GM15510 (cell line): ENCODE measurements around the gene PLA2G2F.

ENCODE experiments used
- POLR2A ChIP-seq: IDR thresholded peaks from 3 replicates; pipeline ENCODE4 v1.6.1; 2011; ENCODE audit warnings: borderline replicate concordance; ENCODE audit not compliant: insufficient read length; ENCODE audit errors: extremely low read depth

The PLA2G2F gene

GRCh38 chr1:20198296-20198695 lies 59.2 kb downstream of the PLA2G2F start:
- TF ChIP-seq POLR2A, result no peak

- TF ChIP-seq POLR2A, result no peak
Observed at GRCh38 chr1:20198918-20199317, 59.8 kb downstream of the PLA2G2F start.

DNA sequence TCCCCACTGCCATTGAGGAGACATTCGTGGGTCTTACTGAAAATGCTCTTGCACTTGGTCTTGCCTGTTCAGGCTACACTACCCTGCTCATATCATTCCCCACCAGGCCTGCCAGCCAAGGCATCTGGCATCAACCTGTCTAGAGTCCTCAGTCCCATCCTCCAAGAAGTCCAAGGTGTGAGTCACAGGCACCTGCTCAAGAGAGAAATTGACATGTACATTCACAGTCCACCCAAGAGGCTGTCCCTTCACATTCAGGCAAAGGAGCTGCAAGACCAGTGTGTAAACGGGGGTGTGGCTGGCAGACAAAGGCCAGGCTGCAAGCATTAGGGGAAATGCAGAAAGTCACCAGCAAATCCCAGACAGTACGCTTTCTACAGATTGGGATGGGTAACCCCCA lies 60.3 kb downstream of the PLA2G2F start:
- no peak for TF ChIP-seq POLR2A

GRCh38 chr1:20199840-20200239 lies 60.7 kb downstream of the PLA2G2F start:
- no peak for TF ChIP-seq POLR2A
